Measurements from ENCODE around the gene EIF3F.

Gene EIF3F

GRCh38 chr11:8000390-8000789 lies 13.3 kb downstream of the EIF3F start:
- TF ChIP-seq CTCF (IDR thresholded peaks at IDR 0.05; ENCODE audit: insufficient read depth, low read length) (no peak), REST (IDR thresholded peaks at IDR 0.05; ENCODE audit: insufficient replicate concordance, low read depth) (no peak), POLR2AphosphoS5 (IDR thresholded peaks at IDR 0.05; ENCODE audit: low read depth) (no peak; the same call in 1 of the 2 replicates), GABPA (IDR thresholded peaks at IDR 0.05; ENCODE audit: low read depth) (no peak), SPI1 (IDR thresholded peaks at IDR 0.05; ENCODE audit: borderline replicate concordance, low read depth) (no peak)
- DNase-seq (ENCODE audit: low read depth in 1 of 2, low spot score in 1 of 2), result no peak

GRCh38 chr11:8002676-8003075 lies 15.5 kb downstream of the EIF3F start:
- no peak overlapping the region for H3K27ac ChIP-seq (replicated peaks)
- TF ChIP-seq CTCF (IDR thresholded peaks at IDR 0.05; ENCODE audit: insufficient read depth, low read length) (no peak), POLR2AphosphoS5 (IDR thresholded peaks at IDR 0.05; ENCODE audit: low read depth) (no peak), SPI1 (IDR thresholded peaks at IDR 0.05; ENCODE audit: borderline replicate concordance, low read depth) (no peak), GABPA (IDR thresholded peaks at IDR 0.05; ENCODE audit: low read depth) (no peak), REST (IDR thresholded peaks at IDR 0.05; ENCODE audit: insufficient replicate concordance, low read depth) (no peak)

More at GRCh38 chr11:8000390-8000789, 13.3 kb downstream of the EIF3F start:
- Histone ChIP-seq H3K27ac (replicated peaks) (no peak overlapping the region), H3K27me3 (ENCODE audit: insufficient read depth, poor library complexity, severe bottlenecking) (no peaks in the 10 kb centered on the region), H3K4me3 (replicated peaks; ENCODE audit: insufficient read depth, low read length) (no peak overlapping the region)

GRCh38 chr11:8003187-8003586 lies 16.1 kb downstream of the EIF3F start:
- no peak for DNase-seq (ENCODE audit: low read depth in 1 of 2, low spot score in 1 of 2)
- no peaks in the 10 kb centered on the region for H3K27me3 ChIP-seq (ENCODE audit: insufficient read depth, poor library complexity, severe bottlenecking)
- H3K4me3 ChIP-seq (replicated peaks; ENCODE audit: insufficient read depth, low read length), result no peak overlapping the region
- no peak for TF ChIP-seq SPI1 (IDR thresholded peaks at IDR 0.05; ENCODE audit: borderline replicate concordance, low read depth)
- TF ChIP-seq GABPA (IDR thresholded peaks at IDR 0.05; ENCODE audit: low read depth), result no peak
- TF ChIP-seq REST (IDR thresholded peaks at IDR 0.05; ENCODE audit: insufficient replicate concordance, low read depth), result no peak
- TF ChIP-seq CTCF (IDR thresholded peaks at IDR 0.05; ENCODE audit: insufficient read depth, low read length), result no peak
- TF ChIP-seq POLR2AphosphoS5 (IDR thresholded peaks at IDR 0.05; ENCODE audit: low read depth), result no peak
- H3K27ac ChIP-seq (replicated peaks), result no peak overlapping the region

More at GRCh38 chr11:8002676-8003075, 15.5 kb downstream of the EIF3F start:
- H3K4me3 ChIP-seq (replicated peaks; ENCODE audit: insufficient read depth, low read length), result no peak overlapping the region
- H3K27me3 ChIP-seq (ENCODE audit: insufficient read depth, poor library complexity, severe bottlenecking), result no peaks in the 10 kb centered on the region
- no peak for DNase-seq (ENCODE audit: low read depth in 1 of 2, low spot score in 1 of 2)

All from HL-60 (cell line).